Adrenal gland (tissue), 12 donors: ENCODE measurements around the gene BRD8. TPM values are rescaled to one million over a fixed set of nuclear protein-coding genes. Genes with fewer than 3 reads are reported as not detected.
"Not testable (repeated sequence)": the region's sequence is repeated elsewhere in the genome, so short reads cannot be mapped to it uniquely, and the experiment has no call there.

ENCODE experiments used
- DNase-seq, 7 donors: peaks; one replicate each; pipeline ENCODE4 v3.0.0-alpha.2; 2019 to 2020
- H3K27ac ChIP-seq, 5 donors: fragments of 200-600 bp; sonication (generic) in 4 of 5; 1 replicate in 3 of 5; 2 replicates in 2 of 5; pipeline versions ENCODE4 v1.5.1 to v1.8.0; 2016 to 2020; ENCODE audit warnings: mild to moderate bottlenecking in 1 of 5
- H3K27me3 ChIP-seq: fragments of 200-600 bp; 2 replicates; pipeline ENCODE4 v1.8.0; 2021
- H3K36me3 ChIP-seq, 2 donors: fragments of 200-600 bp; replicated peaks in 1 of 2; 1 replicate in 1 of 2; 2 replicates in 1 of 2; pipeline versions ENCODE4 v1.5.1 to v1.8.0; 2018 to 2022
- H3K4me1 ChIP-seq, 2 donors: fragments of 200-600 bp; replicated peaks in 1 of 2; 1 replicate in 1 of 2; 2 replicates in 1 of 2; pipeline versions ENCODE4 v1.5.1 to v1.8.0; 2018 to 2021
- H3K4me3 ChIP-seq, 4 donors: fragments of 200-600 bp; sonication (generic) in 3 of 4; one replicate each; pipeline ENCODE4 v1.5.1; 2016 to 2018
- H3K9me3 ChIP-seq, 3 donors: fragments of 200-600 bp; sonication (generic) in 1 of 3; replicated peaks in 1 of 3; 1 replicate in 2 of 3; 2 replicates in 1 of 3; pipeline versions ENCODE4 v1.5.1 to v1.8.0; 2016 to 2021
- CTCF ChIP-seq, 6 experiments: fragments of 450-650 bp in 4 of 6; fragments of 200-600 bp in 2 of 6; sonication (generic) in 1 of 6; IDR thresholded peaks; 1 replicate in 5 of 6; 2 replicates in 1 of 6; pipeline versions ENCODE4 v1.5.1 to v1.8.0; 2016 to 2021; ENCODE audit warnings: antibody characterized with exemption in 6 of 6, mild to moderate bottlenecking in 2 of 6, moderate library complexity in 1 of 6
- POLR2A ChIP-seq, 2 donors: fragments of 450-650 bp; IDR thresholded peaks; one replicate each; pipeline ENCODE4 v1.6.1; 2017; ENCODE audit warnings: antibody characterized with exemption in 2 of 2, mild to moderate bottlenecking in 2 of 2, moderate library complexity in 1 of 2
- WGBS, 4 donors: extraction: QIAGEN DNeasy Blood & Tissue Kit in 2 of 4; methylation state at CpG; one replicate each; pipeline versions ENCODE4 v1.1.5 to v1.1.7; 2013 to 2017; 5-methylcytosine and 5-hydroxymethylcytosine counted together
- intact Hi-C, 2 donors: fragments of 100-400 bp; cut with DNase I; formaldehyde crosslinking; loops; one replicate each; pipeline versions ENCODE4 v1.14.1 to v1.15.0; 2022 to 2023
- polyA plus RNA-seq, 3 donors: library from polyadenylated mRNA; stranded (reverse); fragments of 200-250 nt in 2 of 3; fragments of 350-450 nt in 1 of 3; fragmentation: Illumina TruSeq in 1 of 3; extraction: RNeasy Lipid Tissue Mini Kit (QIAGEN cat#74804) in 1 of 3; gene quantifications; one replicate each; pipeline ENCODE4 v1.2.3, GENCODE V29; 2013 to 2014
- total RNA-seq, 9 donors: library from RNA; depleted of rRNA in 4 of 9; stranded (reverse); fragments of >200 nt in 4 of 9; fragments of 120-200 nt in 1 of 9; fragmentation: NEBNext Ultra II Directional in 1 of 9; extraction: Animal tissue kit (Norgen Biotek cat#: 25700) in 1 of 9; gene quantifications; one replicate each; pipeline versions ENCODE4 v1.1.0 to v1.2.4, GENCODE V29; 2013 to 2023
- donor health status: healthy with polysubstance abuse.
- donor health status: Bipolar disorder and iron deficiency.
- donor health status: DM: yes; HTN: yes; CAD: no.
- donor health status: DM: no; HTN: no; CAD: no.
- donor health status: DM: no; HTN: no; CAD: no.
- donor health status: DM: yes; HTN: yes; CAD: no.

The BRD8 gene
- total and polyA plus RNA-seq, 12 donors, result 16.4 to 74.9 (median 46.9) TPM

GRCh38 chr5:138163721-138164120 is 14.7 kb downstream of the BRD8 start:
- intact Hi-C loops, result no loop called here
- Histone ChIP-seq H3K4me3 (no peak overlapping the region), H3K27me3 (no peaks in the 10 kb centered on the region), H3K4me1 (no peaks in the 10 kb centered on the region), H3K27ac (no peak overlapping the region), H3K9me3 (no peaks in the 10 kb centered on the region), H3K36me3 (peaks cover 0 to 100% of the 10 kb centered on the region in 2 donors)
- TF ChIP-seq CTCF (IDR thresholded peaks at IDR 0.05), result no peak
- TF ChIP-seq POLR2A (IDR thresholded peaks at IDR 0.05), result no peak
- no peak for DNase-seq

- no peaks in the 10 kb centered on the region for H3K4me1 ChIP-seq
- H3K4me3 ChIP-seq, result no peak overlapping the region
- intact Hi-C loops, result no loop called here
- H3K27ac ChIP-seq, result no peak overlapping the region
- 94 to 97% (median 96%) methylated on average over 4 of the region's 4 CpGs for WGBS, 4 donors
- TF ChIP-seq CTCF (IDR thresholded peaks at IDR 0.05), result no peak
- no peak for TF ChIP-seq POLR2A (IDR thresholded peaks at IDR 0.05)
- no peaks in the 10 kb centered on the region for H3K9me3 ChIP-seq
- peaks cover 0 to 94% of the 10 kb centered on the region in 2 donors for H3K36me3 ChIP-seq
- no peaks in the 10 kb centered on the region for H3K27me3 ChIP-seq
- DNase-seq, result no peak
These were observed 17.7 kb downstream of the BRD8 start for GRCh38 chr5:138160706-138161105.

- H3K4me1 ChIP-seq, result no peaks in the 10 kb centered on the region
- H3K36me3 ChIP-seq, result peaks cover 0 to 83% of the 10 kb centered on the region in 2 donors
- no peak overlapping the region for H3K27ac ChIP-seq
- TF ChIP-seq POLR2A (IDR thresholded peaks at IDR 0.05), result no peak
- TF ChIP-seq CTCF (IDR thresholded peaks at IDR 0.05), result no peak
- DNase-seq, result no peak
- no peaks in the 10 kb centered on the region for H3K27me3 ChIP-seq
- WGBS, 4 donors, result 88 to 91% (median 91%) methylated on average over 5 of the region's 5 CpGs
- intact Hi-C loops, result no loop called here
- H3K9me3 ChIP-seq, result no peaks in the 10 kb centered on the region
- H3K4me3 ChIP-seq, result no peak overlapping the region
These were observed 18.8 kb downstream of the BRD8 start for GRCh38 chr5:138159666-138160065.

GRCh38 chr5:138157626-138158025 is 20.8 kb downstream of the BRD8 start:
- no peaks in the 10 kb centered on the region for H3K27me3 ChIP-seq
- intact Hi-C loops, result no loop called here
- 88 to 92% (median 89%) methylated on average over 1 of the region's 1 CpG for WGBS, 4 donors
- no peak for DNase-seq
- no peaks in the 10 kb centered on the region for H3K4me1 ChIP-seq
- H3K4me3 ChIP-seq, result no peak overlapping the region
- H3K27ac ChIP-seq, result no peak overlapping the region
- H3K36me3 ChIP-seq, result peaks cover 0 to 63% of the 10 kb centered on the region in 2 donors
- no peak for TF ChIP-seq POLR2A (IDR thresholded peaks at IDR 0.05)
- TF ChIP-seq CTCF (IDR thresholded peaks at IDR 0.05), result no peak
- H3K9me3 ChIP-seq, result no peaks in the 10 kb centered on the region

- 92 to 99% (median 97%) methylated on average over 9 of the region's 9 CpGs for whole genome bisulfite sequencing, 4 donors
- H3K9me3 ChIP-seq, DNase-seq, H3K4me3 ChIP-seq, H3K27ac ChIP-seq, H3K27me3 ChIP-seq, H3K4me1 ChIP-seq, intact Hi-C loops: not testable (repeated sequence)
- H3K36me3 ChIP-seq, result peaks cover 0 to 46% of the 10 kb centered on the region in 2 donors
These were observed 22.5 kb downstream of the BRD8 start for GRCh38 chr5:138155977-138156376.
